Endothelial cell of umbilical vein (primary cell): ENCODE measurements around the gene LCOR.

Experiments
- EZH2 ChIP-seq: IDR thresholded peaks from 2 replicates; pipeline ENCODE4 v1.6.1; 2012; ENCODE audit warnings: borderline replicate concordance, low read depth, mild to moderate bottlenecking, moderate library complexity, low read length, inconsistent platforms; ENCODE audit not compliant: severe bottlenecking
- TF ChIP-seq, protein P1 (sequence below), 2 donors: IDR thresholded peaks; 1 replicate in 1 of 2; 2 replicates in 1 of 2; pipeline ENCODE4 v1.5.1; 2011; ENCODE audit warnings: low read length in 2 of 2, mild to moderate bottlenecking in 2 of 2, moderate library complexity in 2 of 2, control low read depth in 1 of 2, inconsistent platforms in 1 of 2, low read depth in 1 of 2; ENCODE audit not compliant: insufficient read depth in 1 of 2; ENCODE audit errors: extremely low read depth in 1 of 2

DNA sequence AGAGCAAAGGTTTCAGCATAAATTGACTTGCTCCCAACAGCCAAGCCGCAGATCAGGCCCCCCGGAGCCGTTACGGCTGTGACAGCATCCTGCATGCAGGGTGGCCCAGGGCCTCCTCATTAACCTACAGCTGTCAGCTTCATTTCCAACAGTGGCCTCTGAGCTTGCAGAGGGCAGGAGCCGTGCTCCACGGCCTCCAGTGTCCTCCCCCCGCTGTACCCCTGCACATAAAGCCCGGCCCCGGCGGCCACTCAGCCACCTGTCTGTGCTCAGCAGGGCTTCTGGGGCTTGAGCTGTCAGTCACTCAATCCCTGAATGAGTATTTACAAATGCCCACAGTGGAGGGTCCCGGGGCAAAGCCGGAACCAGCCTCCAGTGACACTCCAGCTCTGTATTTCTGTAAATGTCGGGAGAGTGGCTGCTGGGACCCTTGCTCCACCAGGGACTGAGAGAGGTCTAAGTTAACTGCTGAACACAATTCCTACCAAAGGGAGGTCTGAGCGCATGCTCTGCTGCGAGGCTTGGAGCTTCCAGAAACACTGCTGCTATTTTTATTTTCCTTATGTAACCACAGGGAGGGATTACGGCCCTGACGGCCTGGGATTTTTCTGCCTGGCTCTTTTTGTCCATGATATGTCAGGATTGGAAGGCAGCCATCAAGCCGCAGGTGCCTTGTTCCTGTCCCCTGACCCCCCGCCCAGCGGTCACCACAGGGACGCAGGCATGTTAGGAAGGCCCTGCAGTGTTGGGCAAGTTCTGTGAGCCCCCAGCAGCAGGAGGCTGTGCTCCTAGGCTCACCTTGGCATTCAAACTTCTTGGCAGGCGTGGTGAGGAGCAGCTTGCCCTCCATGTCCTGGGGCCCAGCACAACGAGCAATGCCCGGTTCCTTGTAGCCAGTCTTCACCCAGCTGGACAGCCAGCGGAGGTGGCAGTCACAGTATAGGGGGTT is 188.6 kb downstream of the LCOR start:
- TF ChIP-seq, protein P1, sequence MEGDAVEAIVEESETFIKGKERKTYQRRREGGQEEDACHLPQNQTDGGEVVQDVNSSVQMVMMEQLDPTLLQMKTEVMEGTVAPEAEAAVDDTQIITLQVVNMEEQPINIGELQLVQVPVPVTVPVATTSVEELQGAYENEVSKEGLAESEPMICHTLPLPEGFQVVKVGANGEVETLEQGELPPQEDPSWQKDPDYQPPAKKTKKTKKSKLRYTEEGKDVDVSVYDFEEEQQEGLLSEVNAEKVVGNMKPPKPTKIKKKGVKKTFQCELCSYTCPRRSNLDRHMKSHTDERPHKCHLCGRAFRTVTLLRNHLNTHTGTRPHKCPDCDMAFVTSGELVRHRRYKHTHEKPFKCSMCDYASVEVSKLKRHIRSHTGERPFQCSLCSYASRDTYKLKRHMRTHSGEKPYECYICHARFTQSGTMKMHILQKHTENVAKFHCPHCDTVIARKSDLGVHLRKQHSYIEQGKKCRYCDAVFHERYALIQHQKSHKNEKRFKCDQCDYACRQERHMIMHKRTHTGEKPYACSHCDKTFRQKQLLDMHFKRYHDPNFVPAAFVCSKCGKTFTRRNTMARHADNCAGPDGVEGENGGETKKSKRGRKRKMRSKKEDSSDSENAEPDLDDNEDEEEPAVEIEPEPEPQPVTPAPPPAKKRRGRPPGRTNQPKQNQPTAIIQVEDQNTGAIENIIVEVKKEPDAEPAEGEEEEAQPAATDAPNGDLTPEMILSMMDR (IDR thresholded peaks at IDR 0.05; ENCODE audit: extremely low read depth in 1 of 2, insufficient read depth in 1 of 2, low read depth in 1 of 2, low read length in 2 of 2), result no peak
- TF ChIP-seq EZH2, result no peak
